Chondrocyte (in vitro differentiated cells): ENCODE results near the gene SLC25A25. TPM values are rescaled to one million over a fixed set of nuclear protein-coding genes. Genes with fewer than 3 reads are reported as not detected.

Experiments used
- DNase-seq: peaks from one replicate; pipeline ENCODE4 v3.0.0; 2021; ENCODE audit warnings: mixed read lengths, low spot score
- H3K27ac Mint-ChIP-seq: one replicate; pipeline ENCODE4 v1.8.0; 2021; ENCODE audit warnings: mild to moderate bottlenecking, moderate library complexity, mixed read lengths; ENCODE audit not compliant: unreplicated experiment
- H3K27me3 Mint-ChIP-seq: 2 replicates; pipeline ENCODE4 v1.8.0; 2021; ENCODE audit warnings: low read depth, mixed read lengths
- H3K36me3 Mint-ChIP-seq: 2 replicates; pipeline ENCODE4 v1.8.0; 2021; ENCODE audit warnings: low read depth, mixed read lengths
- H3K4me1 Mint-ChIP-seq: 2 replicates; pipeline ENCODE4 v1.8.0; 2021; ENCODE audit warnings: low read depth, mild to moderate bottlenecking, mixed read lengths
- H3K4me3 Mint-ChIP-seq: one replicate; pipeline ENCODE4 v1.8.0; 2021; ENCODE audit warnings: mild to moderate bottlenecking, moderate library complexity, mixed read lengths; ENCODE audit not compliant: unreplicated experiment
- H3K9me3 Mint-ChIP-seq: 2 replicates; pipeline ENCODE4 v1.8.0; 2021; ENCODE audit warnings: low read depth, mixed read lengths
- total RNA-seq: library from RNA; stranded (reverse); gene quantifications from 3 replicates; pipeline ENCODE4 v1.2.1, GENCODE V29; 2021
- TF ChIP-seq, protein P1 (sequence below): fragments of 200-600 bp; sonication (generic); IDR thresholded peaks from 2 replicates; pipeline ENCODE4 v1.5.0; 2021; ENCODE audit warnings: antibody characterized with exemption, mild to moderate bottlenecking, moderate library complexity

SLC25A25 gene
- total RNA-seq, 1 donor from 2014 or later: 17.6 TPM

DNA sequence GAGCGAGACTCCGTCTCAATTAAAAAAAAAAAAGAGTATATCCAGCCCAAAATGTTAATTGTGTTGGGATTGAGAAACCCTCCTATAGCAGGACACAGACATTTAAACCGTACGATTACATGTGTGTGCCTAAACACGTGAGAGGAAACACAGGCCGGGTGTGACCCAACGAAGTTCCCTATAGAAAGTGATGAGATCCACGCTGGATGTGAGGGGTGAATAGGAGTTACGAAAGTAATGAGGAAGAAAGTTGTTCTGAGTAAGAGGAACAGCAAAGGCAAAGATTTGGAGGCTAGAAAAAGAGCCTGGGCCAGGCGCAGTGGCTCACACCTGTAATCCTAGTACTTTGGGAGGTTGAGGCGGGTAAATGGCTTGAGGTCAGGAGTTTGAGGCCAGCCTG, 14.5 kb upstream of the SLC25A25 start:
- no peak overlapping the region for H3K4me3 Mint-ChIP-seq
- DNase-seq: no peak
- H3K36me3 Mint-ChIP-seq: no peaks in the 10 kb centered on the region
- H3K27me3 Mint-ChIP-seq: no peaks in the 10 kb centered on the region
- peak overlapping the region; percentile 5 for H3K27ac Mint-ChIP-seq
- TF ChIP-seq, protein P1, sequence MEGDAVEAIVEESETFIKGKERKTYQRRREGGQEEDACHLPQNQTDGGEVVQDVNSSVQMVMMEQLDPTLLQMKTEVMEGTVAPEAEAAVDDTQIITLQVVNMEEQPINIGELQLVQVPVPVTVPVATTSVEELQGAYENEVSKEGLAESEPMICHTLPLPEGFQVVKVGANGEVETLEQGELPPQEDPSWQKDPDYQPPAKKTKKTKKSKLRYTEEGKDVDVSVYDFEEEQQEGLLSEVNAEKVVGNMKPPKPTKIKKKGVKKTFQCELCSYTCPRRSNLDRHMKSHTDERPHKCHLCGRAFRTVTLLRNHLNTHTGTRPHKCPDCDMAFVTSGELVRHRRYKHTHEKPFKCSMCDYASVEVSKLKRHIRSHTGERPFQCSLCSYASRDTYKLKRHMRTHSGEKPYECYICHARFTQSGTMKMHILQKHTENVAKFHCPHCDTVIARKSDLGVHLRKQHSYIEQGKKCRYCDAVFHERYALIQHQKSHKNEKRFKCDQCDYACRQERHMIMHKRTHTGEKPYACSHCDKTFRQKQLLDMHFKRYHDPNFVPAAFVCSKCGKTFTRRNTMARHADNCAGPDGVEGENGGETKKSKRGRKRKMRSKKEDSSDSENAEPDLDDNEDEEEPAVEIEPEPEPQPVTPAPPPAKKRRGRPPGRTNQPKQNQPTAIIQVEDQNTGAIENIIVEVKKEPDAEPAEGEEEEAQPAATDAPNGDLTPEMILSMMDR: no peak
- H3K4me1 Mint-ChIP-seq: peaks cover 8% of the 10 kb centered on the region
- H3K9me3 Mint-ChIP-seq: no peaks in the 10 kb centered on the region

- H3K27me3 Mint-ChIP-seq: no peaks in the 10 kb centered on the region
- H3K36me3 Mint-ChIP-seq: no peaks in the 10 kb centered on the region
- peaks cover 8% of the 10 kb centered on the region for H3K4me1 Mint-ChIP-seq
- H3K27ac Mint-ChIP-seq: no peak overlapping the region
- H3K4me3 Mint-ChIP-seq: no peak overlapping the region
- no peak for DNase-seq
- TF ChIP-seq, protein P1: no peak
- H3K9me3 Mint-ChIP-seq: no peaks in the 10 kb centered on the region
These were observed 13.9 kb upstream of the SLC25A25 start for GRCh38 chr9:128054087-128054486.

DNA sequence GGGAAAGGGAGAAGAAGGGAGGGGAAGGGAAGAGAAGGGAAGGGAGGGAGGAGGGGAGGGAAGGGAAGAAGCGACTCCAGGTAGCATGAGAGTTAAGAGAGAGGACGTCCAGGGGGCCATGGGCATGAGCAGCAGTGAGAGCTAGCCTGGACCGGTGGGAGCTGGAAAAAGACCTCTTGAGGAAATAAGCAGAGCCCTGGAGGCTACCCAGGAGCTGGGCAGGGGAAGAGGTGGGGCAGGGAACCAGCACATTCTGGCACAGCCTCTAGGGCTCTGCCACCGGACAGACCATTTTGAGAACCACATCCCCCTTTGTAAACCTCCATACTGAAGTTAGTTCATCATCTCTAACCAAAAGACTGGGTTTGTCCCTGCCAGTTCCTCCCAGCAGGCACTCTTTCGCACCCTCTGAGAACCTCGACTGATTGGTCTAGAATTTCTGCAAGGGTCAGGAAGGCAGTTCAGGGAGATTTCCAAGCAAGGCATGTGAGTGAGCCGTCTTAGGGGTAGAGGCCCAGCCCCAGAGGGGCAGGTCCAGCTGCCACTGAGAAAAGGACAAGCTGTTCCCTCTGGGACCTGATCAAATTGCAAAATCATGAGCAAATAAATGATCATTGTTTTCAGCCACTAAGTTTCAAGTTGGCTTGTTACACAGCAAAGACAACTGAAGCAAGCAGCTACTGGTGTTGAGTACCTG, 12.5 kb upstream of the SLC25A25 start:
- no peaks in the 10 kb centered on the region for H3K27me3 Mint-ChIP-seq
- no peaks in the 10 kb centered on the region for H3K36me3 Mint-ChIP-seq
- H3K27ac Mint-ChIP-seq: peak overlapping the region; percentile 23
- H3K4me3 Mint-ChIP-seq: no peak overlapping the region
- H3K4me1 Mint-ChIP-seq: peaks cover 8% of the 10 kb centered on the region
- no peaks in the 10 kb centered on the region for H3K9me3 Mint-ChIP-seq
- DNase-seq: no peak
- TF ChIP-seq, protein P1: no peak

DNA sequence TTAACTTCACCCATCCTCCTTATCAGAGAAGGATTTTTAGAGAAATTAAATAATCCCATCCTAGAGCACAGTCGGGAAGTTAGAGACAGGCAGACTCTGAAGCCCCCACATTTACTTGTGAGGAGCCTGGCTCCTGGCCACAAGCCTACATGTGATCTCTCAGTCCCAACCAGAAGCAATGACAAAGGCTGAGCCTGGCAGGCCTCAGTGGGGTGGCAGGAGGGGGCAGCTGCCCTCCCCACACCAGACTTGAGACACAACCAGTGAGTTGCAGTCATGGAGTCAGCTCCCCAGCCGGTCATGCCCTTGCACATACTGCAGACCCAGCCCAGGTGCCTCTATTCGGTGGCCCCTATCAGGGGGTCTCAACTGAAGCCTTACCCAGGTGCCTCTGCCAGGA, 11.9 kb upstream of the SLC25A25 start:
- Mint-ChIP-seq H3K4me1 (peaks cover 5% of the 10 kb centered on the region), H3K27me3 (no peaks in the 10 kb centered on the region), H3K9me3 (no peaks in the 10 kb centered on the region), H3K4me3 (no peak overlapping the region), H3K27ac (no peak overlapping the region), H3K36me3 (peaks cover under 1% of the 10 kb centered on the region)
- TF ChIP-seq, protein P1: no peak
- DNase-seq: no peak

GRCh38 chr9:128056887-128057723, 10.9 kb upstream of the SLC25A25 start:
- no peak overlapping the region for H3K27ac Mint-ChIP-seq

More at GRCh38 chr9:128056887-128057723, 10.9 kb upstream of the SLC25A25 start:
- TF ChIP-seq, protein P1: no peak
- Mint-ChIP-seq H3K4me1 (peaks cover 5% of the 10 kb centered on the region), H3K27me3 (no peaks in the 10 kb centered on the region), H3K9me3 (no peaks in the 10 kb centered on the region), H3K36me3 (peaks cover 2% of the 10 kb centered on the region), H3K4me3 (no peak overlapping the region)
- DNase-seq: no peak
